ENCODE results near the gene MYH7.

GRCh38 chr14:23435543-23436326, at the start of gene MYH7:
- no peak for TF ChIP-seq POLR2A (IDR thresholded peaks at IDR 0.05; ENCODE audit: low read depth, low read length)
- no peak for TF ChIP-seq TAF1 (IDR thresholded peaks at IDR 0.05; ENCODE audit: low read depth, low read length)
- no peak for TF ChIP-seq POLR2AphosphoS5 (IDR thresholded peaks at IDR 0.05; ENCODE audit: low read depth, low read length)
